Peyer's patch (tissue), 4 donors: ENCODE measurements around the gene NRAS.

Experiments used
- CTCF ChIP-seq, 6 experiments: fragments of 450-650 bp in 4 of 6; fragments of 200-600 bp in 2 of 6; sonication (generic) in 1 of 6; IDR thresholded peaks; one replicate each; pipeline ENCODE4 v1.5.1; 2017 to 2019; ENCODE audit warnings: antibody characterized with exemption in 6 of 6, mild to moderate bottlenecking in 3 of 6, moderate library complexity in 1 of 6
- POLR2A ChIP-seq, 2 donors: fragments of 450-650 bp; IDR thresholded peaks; one replicate each; pipeline ENCODE4 v1.5.1; 2017; ENCODE audit warnings: antibody characterized with exemption in 2 of 2, mild to moderate bottlenecking in 2 of 2, moderate library complexity in 2 of 2

DNA sequence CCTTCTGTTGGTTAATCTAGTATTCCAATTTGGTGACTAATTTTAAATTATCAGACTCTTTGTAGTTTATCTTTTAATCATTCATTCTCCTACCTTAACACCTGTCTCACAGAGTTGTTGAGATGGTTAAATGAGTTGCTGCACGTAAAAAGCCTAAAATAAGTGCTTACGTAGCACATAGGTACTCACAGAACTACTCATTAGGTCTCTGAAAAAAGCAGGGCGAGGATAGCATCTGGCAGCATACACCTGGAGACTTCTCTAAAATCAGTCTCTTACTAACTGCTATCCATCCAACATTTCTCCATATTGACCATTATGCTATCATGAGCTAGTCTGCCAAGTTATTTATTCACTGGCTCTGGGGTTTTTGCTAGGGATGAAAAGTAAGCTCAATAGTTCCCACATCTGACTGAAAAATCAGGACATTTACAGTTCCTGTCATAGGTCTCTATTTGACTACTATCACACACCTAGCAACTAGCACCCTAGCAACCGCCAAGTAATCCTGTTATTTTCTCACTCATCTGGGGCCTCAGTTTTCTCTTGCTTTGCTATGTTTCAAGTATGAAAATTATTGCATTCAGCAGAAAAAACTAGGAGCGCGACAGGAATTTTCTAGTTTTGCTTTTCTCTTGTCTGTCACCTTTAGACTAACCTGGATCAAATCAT is 30.0 kb upstream of the NRAS start:
- TF ChIP-seq CTCF (IDR thresholded peaks at IDR 0.05) (no peak), POLR2A (IDR thresholded peaks at IDR 0.05) (no peak)
